Heart right ventricle (tissue), 16 donors: ENCODE results near the gene PNMA6F. TPM values are rescaled to one million over a fixed set of nuclear protein-coding genes. Genes with fewer than 3 reads are reported as not detected.
"Not testable (repeated sequence)": the region's sequence is repeated elsewhere in the genome, so short reads cannot be mapped to it uniquely, and the experiment has no call there.

Experiments used
- ATAC-seq, 8 donors: fragments of 200-7000 bp; cut with Tn5 transposase; one replicate each; pipeline ENCODE4 v1.9.1; 2020; ENCODE audit warnings: mild to moderate bottlenecking in 8 of 8, moderate library complexity in 8 of 8, moderate number of reproducible peaks in 1 of 8
- DNase-seq, 2 donors: peaks; one replicate each; pipeline ENCODE4 v3.0.0-alpha.2; 2020
- H3K27ac ChIP-seq, 10 donors: fragments of 200-600 bp; sonication (generic) in 2 of 10; one replicate each; pipeline versions ENCODE4 v1.5.0 to v1.8.0; 2020 to 2022; ENCODE audit warnings: mild to moderate bottlenecking in 3 of 10
- H3K27me3 ChIP-seq, 7 donors: fragments of 200-600 bp; one replicate each; pipeline ENCODE4 v1.8.0; 2021 to 2022; ENCODE audit warnings: mild to moderate bottlenecking in 2 of 7
- H3K36me3 ChIP-seq, 9 donors: fragments of 200-600 bp; sonication (generic) in 1 of 9; one replicate each; pipeline versions ENCODE4 v1.5.0 to v1.8.0; 2020 to 2022; ENCODE audit warnings: mild to moderate bottlenecking in 2 of 9
- H3K4me1 ChIP-seq, 9 donors: fragments of 200-600 bp; sonication (generic) in 1 of 9; one replicate each; pipeline versions ENCODE4 v1.5.0 to v1.8.0; 2020 to 2022; ENCODE audit warnings: mild to moderate bottlenecking in 4 of 9
- H3K4me3 ChIP-seq, 10 donors: fragments of 200-600 bp; sonication (generic) in 2 of 10; one replicate each; pipeline versions ENCODE4 v1.5.0 to v1.8.0; 2020 to 2022; ENCODE audit warnings: mild to moderate bottlenecking in 7 of 10, moderate library complexity in 2 of 10
- H3K9me3 ChIP-seq, 11 donors: fragments of 200-600 bp in 10 of 11; sonication (generic) in 2 of 11; one replicate each; pipeline versions ENCODE4 v1.5.0 to v1.8.0; 2013 to 2022; ENCODE audit warnings: mild to moderate bottlenecking in 2 of 11, control low read depth in 1 of 11, moderate library complexity in 1 of 11
- WGBS, 2 donors: extraction: QIAGEN DNeasy Blood & Tissue Kit; methylation state at CpG; one replicate each; pipeline ENCODE4 v1.1.7; 2013; ENCODE audit warnings: inconsistent platforms in 1 of 2; 5-methylcytosine and 5-hydroxymethylcytosine counted together
- intact Hi-C, 10 donors: fragments of 100-400 bp; cut with DNase I; formaldehyde crosslinking; loops; one replicate each; pipeline versions ENCODE4 v1.11.1 to v1.14.2; 2022
- polyA plus RNA-seq, 2 donors: library from polyadenylated mRNA; stranded (reverse); fragments of 200-250 nt; gene quantifications; one replicate each; pipeline ENCODE4 v1.2.3, GENCODE V29; 2013
- total RNA-seq, 10 donors: library from RNA; stranded (reverse); fragmentation: NEBNext Ultra II Directional in 3 of 10; extraction: Animal tissue kit (Norgen Biotek cat#: 25700) in 3 of 10; gene quantifications; one replicate each; pipeline versions ENCODE4 v1.2.1 to v1.2.4, GENCODE V29; 2021 to 2023
- TF ChIP-seq, protein P1 (sequence below), 9 donors: fragments of 200-600 bp; sonication (generic) in 2 of 9; IDR thresholded peaks; one replicate each; pipeline versions ENCODE4 v1.5.0 to v1.8.0; 2021 to 2022; ENCODE audit warnings: antibody characterized with exemption in 9 of 9, mild to moderate bottlenecking in 5 of 9, moderate library complexity in 1 of 9
- donor health status: Arrhythmogenic right ventricular cardiomyopathy.
- donor health status: ischemic (EF 13 %, LVEDD 7.1; RV severe dilation, severe dysfunction).
- donor health status: healthy with polysubstance abuse.
- donor health status: DM: no; HTN: yes; CAD: no.
- donor health status: DM: no; HTN: no; CAD: no.
- donor health status: ischemic (EF 25% LVEDD 6.9; RV normal size, moderate dysfunction).
- donor health status: ischemic (EF 25% LVEDD 5.7; RV mildly dilated, moderate dysfunction).
- donor health status: healthy.
- donor health status: DM: yes; HTN: yes; CAD: no.
- donor health status: Ischemic cardiomyopathy.
- donor health status: ischemic (EF 35%, LVEDD 5.7; RV mildly dilated, moderate dysfunction).
- donor health status: nonischemic (EF 11% LVEDD 7.7; RV severe dilation, severe dysfunction).
- donor health status: DM: yes; HTN: yes; CAD: no.
- donor health status: PGD.
- donor health status: ischemic (EF 29% LVEDD 5.4; RV normal size, mild dysfunction).
- donor health status: nonischemic (EF 23%, LVEDD 6.1; RV moderate dilation, normal function).

Gene PNMA6F
- total and polyA plus RNA-seq, 12 donors = not detected

DNA sequence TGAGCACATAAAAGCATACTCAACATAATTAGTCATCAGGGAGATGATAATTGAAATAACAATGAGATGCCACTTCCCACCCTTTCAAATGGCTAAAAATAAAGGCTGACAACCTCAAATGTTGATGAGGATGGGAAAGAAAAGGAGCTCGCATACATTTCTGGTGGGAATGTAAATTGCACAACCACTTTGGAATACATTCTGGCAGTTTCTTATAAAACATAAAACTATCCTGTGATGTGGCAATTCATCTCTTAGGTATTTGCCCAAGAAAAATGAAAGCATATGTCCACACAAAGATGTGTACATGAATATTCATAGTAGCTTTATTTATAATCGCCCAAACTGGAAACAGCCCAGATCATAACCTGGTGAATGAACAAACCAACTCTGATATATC is 11.7 kb upstream of the PNMA6F start:
- 47 to 49% methylated on average over 2 of the region's 2 CpGs for WGBS, 2 donors
- peaks cover 0 to 6% (median 0%) of the 10 kb centered on the region in 9 donors for H3K4me1 ChIP-seq
- intact Hi-C loops = no loop called here
- H3K36me3 ChIP-seq = peaks cover 0 to 10% (median 0%) of the 10 kb centered on the region in 9 donors
- peak overlapping the region in 6 of 10 donors; percentile 46 to 67 (median 64) for H3K4me3 ChIP-seq
- peaks cover 0 to 33% (median 0%) of the 10 kb centered on the region in 7 donors for H3K27me3 ChIP-seq
- TF ChIP-seq, protein P1, sequence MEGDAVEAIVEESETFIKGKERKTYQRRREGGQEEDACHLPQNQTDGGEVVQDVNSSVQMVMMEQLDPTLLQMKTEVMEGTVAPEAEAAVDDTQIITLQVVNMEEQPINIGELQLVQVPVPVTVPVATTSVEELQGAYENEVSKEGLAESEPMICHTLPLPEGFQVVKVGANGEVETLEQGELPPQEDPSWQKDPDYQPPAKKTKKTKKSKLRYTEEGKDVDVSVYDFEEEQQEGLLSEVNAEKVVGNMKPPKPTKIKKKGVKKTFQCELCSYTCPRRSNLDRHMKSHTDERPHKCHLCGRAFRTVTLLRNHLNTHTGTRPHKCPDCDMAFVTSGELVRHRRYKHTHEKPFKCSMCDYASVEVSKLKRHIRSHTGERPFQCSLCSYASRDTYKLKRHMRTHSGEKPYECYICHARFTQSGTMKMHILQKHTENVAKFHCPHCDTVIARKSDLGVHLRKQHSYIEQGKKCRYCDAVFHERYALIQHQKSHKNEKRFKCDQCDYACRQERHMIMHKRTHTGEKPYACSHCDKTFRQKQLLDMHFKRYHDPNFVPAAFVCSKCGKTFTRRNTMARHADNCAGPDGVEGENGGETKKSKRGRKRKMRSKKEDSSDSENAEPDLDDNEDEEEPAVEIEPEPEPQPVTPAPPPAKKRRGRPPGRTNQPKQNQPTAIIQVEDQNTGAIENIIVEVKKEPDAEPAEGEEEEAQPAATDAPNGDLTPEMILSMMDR (IDR thresholded peaks at IDR 0.05) = no peak
- DNase-seq = no peak
- ATAC-seq = no peak
- H3K9me3 ChIP-seq = no peaks in the 10 kb centered on the region
- H3K27ac ChIP-seq = no peak overlapping the region

DNA sequence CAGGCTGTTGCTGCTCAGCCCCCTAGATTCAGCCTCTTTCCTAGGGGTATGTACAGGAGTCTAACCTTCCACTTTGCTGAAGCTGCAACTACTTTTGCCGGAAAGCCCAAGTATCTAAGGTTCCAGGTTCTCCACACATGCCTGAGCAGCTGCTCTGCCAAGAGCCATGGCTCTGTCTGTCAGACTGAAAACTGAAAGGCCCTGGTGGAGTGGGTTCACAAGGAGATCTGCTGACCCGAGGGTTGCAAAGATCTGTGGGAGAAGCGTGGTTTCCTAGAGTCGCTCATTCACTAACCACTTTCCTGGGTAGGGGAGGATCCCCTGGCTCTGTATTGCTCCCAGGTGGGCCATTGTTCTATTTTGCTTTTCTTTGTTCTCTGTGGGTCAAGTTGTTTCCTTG is 6.0 kb upstream of the PNMA6F start:
- no peak overlapping the region for H3K27ac ChIP-seq
- no peaks in the 10 kb centered on the region for H3K4me1 ChIP-seq
- TF ChIP-seq, protein P1 (IDR thresholded peaks at IDR 0.05) = no peak
- H3K36me3 ChIP-seq = no peaks in the 10 kb centered on the region
- H3K9me3 ChIP-seq = peaks cover 0 to 18% (median 0%) of the 10 kb centered on the region in 11 donors
- peaks cover 0 to 71% (median 0%) of the 10 kb centered on the region in 7 donors for H3K27me3 ChIP-seq
- H3K4me3 ChIP-seq = no peak overlapping the region
- 83 to 87% methylated on average over 4 of the region's 4 CpGs for WGBS, 2 donors
- no peak for ATAC-seq
- intact Hi-C loops = loop anchor here in 1 of 10 donors (10.0 kb wide), 2 partner anchors 57 to 163 kb away; no protein-coding TSS in a partner anchor
- DNase-seq = no peak

DNA sequence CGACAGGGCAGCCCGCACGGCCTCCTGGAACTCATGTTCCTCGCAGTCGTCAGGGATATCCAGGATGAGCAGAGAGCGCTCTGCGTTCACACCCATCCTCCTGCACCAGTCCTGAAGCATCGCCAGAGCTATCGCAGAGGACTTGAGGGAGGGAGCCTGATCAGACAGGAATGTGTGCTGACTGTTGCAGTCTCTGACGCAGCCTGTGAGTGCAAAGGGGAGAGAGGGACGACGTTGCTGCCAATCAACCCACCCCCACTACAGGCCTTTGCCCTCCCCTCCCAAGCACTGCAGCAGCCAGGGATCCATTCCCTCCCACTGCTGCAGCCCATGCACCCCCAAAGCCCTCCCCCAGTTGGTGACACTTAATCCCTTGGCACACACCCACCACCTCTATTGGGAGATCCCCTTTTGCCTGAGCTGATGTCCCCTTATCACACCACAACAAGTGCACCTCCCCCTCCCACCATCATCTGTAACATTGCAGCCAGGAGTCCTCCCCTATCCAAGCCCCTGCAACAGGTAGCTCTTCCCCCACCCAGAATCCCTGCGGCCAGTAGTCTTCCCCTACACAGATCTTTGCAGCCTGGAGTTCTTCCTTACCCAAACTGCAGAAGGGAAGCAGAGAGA is 897 bp downstream of the PNMA6F start:
- Histone ChIP-seq H3K27ac (no peak overlapping the region), H3K4me1 (no peaks in the 10 kb centered on the region), H3K27me3 (peaks cover 0 to 41% (median 0%) of the 10 kb centered on the region in 7 donors), H3K36me3 (no peaks in the 10 kb centered on the region), H3K9me3 (peaks cover 0 to 16% (median 0%) of the 10 kb centered on the region in 11 donors), H3K4me3 (no peak overlapping the region)
- 7 to 10% methylated on average over 2 to 4 of the region's 13 CpGs for WGBS, 2 donors
- ATAC-seq (no peak), DNase-seq (no peak)
- intact Hi-C loops = loop anchor here in 1 of 10 donors (10.0 kb wide), 2 partner anchors 64 to 156 kb away; no protein-coding TSS in a partner anchor
- TF ChIP-seq, protein P1 (IDR thresholded peaks at IDR 0.05) = no peak

DNA sequence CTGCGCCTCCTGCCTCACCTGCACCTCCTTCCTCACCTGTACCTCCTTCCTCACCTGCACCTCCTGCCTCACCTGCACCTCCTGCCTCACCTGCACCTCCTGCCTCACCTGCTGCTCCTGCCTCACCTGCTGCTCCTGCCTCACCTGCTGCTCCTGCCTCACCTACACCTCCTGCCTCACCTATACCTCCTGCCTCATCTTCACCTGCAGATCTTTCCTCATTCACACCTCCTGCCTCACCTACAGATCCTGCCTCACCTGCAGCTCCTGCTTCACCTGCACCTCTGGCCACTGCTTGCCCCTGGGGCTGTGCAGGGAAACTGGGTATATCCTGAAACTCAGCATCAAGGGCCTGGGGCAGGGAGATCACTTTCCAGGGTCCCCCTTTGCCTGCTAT is 1.5 kb downstream of the PNMA6F start:
- WGBS, 2 donors = 100% methylated on average over 1 of the region's 1 CpG
- DNase-seq, H3K9me3 ChIP-seq, H3K4me1 ChIP-seq, H3K4me3 ChIP-seq, ATAC-seq, H3K36me3 ChIP-seq, H3K27ac ChIP-seq: not testable (repeated sequence)
- intact Hi-C loops = loop anchor here in 1 of 10 donors (10.0 kb wide), 2 partner anchors 65 to 155 kb away; no protein-coding TSS in a partner anchor
- peaks cover 0 to 38% (median 0%) of the 10 kb centered on the region in 7 donors for H3K27me3 ChIP-seq
